ENCODE data around the gene FANCD2. TPM values are rescaled to one million over a fixed set of nuclear protein-coding genes. Genes with fewer than 3 reads are reported as not detected.
"Not testable (repeated sequence)": the region's sequence is repeated elsewhere in the genome, so short reads cannot be mapped to it uniquely, and the experiment has no call there.

The FANCD2 gene
- total and polyA plus RNA-seq, 4 donors = 1.9 to 5.4 (median 4.7) TPM; not detected in 1

- H3K4me3 ChIP-seq (ENCODE audit: low read length in 2 of 2); ATAC-seq (ENCODE audit: low FRiP score); DNase-seq; intact Hi-C loops (cut with DNase I); H3K27me3 ChIP-seq (ENCODE audit: control insufficient read depth in 1 of 2, insufficient read depth in 2 of 2, low read length in 1 of 2); H3K4me1 ChIP-seq (ENCODE audit: control insufficient read depth in 1 of 2, insufficient read depth in 2 of 2, low read length in 2 of 2); H3K9me3 ChIP-seq (ENCODE audit: control insufficient read depth, low read length); H3K27ac ChIP-seq (ENCODE audit: low read depth in 1 of 2, low read length in 2 of 2); H3K36me3 ChIP-seq (ENCODE audit: control insufficient read depth in 1 of 2, insufficient read depth in 2 of 2, low read length in 1 of 2): not testable (repeated sequence)
- WGBS, 2 donors = 91 to 93% methylated on average over 9 of the region's 9 CpGs
Measured at GRCh38 chr3:10135872-10136271, 109.6 kb downstream of the FANCD2 start.

DNA sequence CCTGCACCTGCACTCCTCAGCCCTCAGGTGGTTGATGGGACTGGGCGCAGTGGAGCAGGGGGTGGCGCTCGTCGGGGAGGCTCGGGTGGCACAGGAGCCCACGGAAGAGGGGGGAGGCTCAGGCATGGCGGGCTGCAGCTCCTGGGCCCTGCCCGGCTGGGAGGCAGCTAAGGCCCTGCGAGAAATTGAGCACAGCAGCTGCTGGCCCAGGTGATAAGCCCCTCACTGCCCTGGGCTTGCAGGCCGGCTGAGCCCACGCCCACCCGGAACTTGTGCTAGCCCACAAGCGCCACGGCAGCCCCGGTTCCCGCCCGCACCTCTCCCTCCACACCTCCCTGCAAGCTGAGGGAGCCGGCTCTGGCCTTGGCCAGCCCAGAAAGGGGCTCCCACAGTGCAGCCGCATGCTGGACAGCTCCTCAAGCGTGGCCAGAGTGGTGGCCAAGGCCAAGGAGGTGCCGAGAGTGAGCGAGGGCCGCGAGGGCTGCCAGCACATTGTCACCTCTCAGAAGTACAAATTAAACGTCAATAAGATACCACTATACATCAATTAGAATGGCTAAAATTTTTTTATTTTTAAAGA lies 110.3 kb downstream of the FANCD2 start:
- ATAC-seq (ENCODE audit: low FRiP score) = no peak
- Histone ChIP-seq H3K27ac (ENCODE audit: low read depth in 1 of 2, low read length in 2 of 2) (no peak overlapping the region), H3K9me3 (ENCODE audit: control insufficient read depth, low read length) (no peaks in the 10 kb centered on the region), H3K4me3 (ENCODE audit: low read length in 2 of 2) (no peak overlapping the region), H3K4me1 (ENCODE audit: control insufficient read depth in 1 of 2, insufficient read depth in 2 of 2, low read length in 2 of 2) (no peaks in the 10 kb centered on the region), H3K36me3 (ENCODE audit: control insufficient read depth in 1 of 2, insufficient read depth in 2 of 2, low read length in 1 of 2) (no peaks in the 10 kb centered on the region), H3K27me3 (ENCODE audit: control insufficient read depth in 1 of 2, insufficient read depth in 2 of 2, low read length in 1 of 2) (no peaks in the 10 kb centered on the region)
- 90 to 93% methylated on average over 25 of the region's 25 CpGs for WGBS, 2 donors
- DNase-seq = no peak
- intact Hi-C loops (cut with DNase I) = no loop called here

- Histone ChIP-seq H3K27ac (ENCODE audit: low read depth in 1 of 2, low read length in 2 of 2) (no peak overlapping the region), H3K4me3 (ENCODE audit: low read length in 2 of 2) (no peak overlapping the region), H3K4me1 (ENCODE audit: control insufficient read depth in 1 of 2, insufficient read depth in 2 of 2, low read length in 2 of 2) (no peaks in the 10 kb centered on the region), H3K36me3 (ENCODE audit: control insufficient read depth in 1 of 2, insufficient read depth in 2 of 2, low read length in 1 of 2) (no peaks in the 10 kb centered on the region), H3K27me3 (ENCODE audit: control insufficient read depth in 1 of 2, insufficient read depth in 2 of 2, low read length in 1 of 2) (no peaks in the 10 kb centered on the region), H3K9me3 (ENCODE audit: control insufficient read depth, low read length) (no peaks in the 10 kb centered on the region)
- WGBS, 2 donors = 85 to 89% methylated on average over 4 of the region's 4 CpGs
- intact Hi-C loops (cut with DNase I) = no loop called here
- DNase-seq (no peak), ATAC-seq (ENCODE audit: low FRiP score) (no peak)
Measured at GRCh38 chr3:10137178-10137577, 110.9 kb downstream of the FANCD2 start.

DNA sequence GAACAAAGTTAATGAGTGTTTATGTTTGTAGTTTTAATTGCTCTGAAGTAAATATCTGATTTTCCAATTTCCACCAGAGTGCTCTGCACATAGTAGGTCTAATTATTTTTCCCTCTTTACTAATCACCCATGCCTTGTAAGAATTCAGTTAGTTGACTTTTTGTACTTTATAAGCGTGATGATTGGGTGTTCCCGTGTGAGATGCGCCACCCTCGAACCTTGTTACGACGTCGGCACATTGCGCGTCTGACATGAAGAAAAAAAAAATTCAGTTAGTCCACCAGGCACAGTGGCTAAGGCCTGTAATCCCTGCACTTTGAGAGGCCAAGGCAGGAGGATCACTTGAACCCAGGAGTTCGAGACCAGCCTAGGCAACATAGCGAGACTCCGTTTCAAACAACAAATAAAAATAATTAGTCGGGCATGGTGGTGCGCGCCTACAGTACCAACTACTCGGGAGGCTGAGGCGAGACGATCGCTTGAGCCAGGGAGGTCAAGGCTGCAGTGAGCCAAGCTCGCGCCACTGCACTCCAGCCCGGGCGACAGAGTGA lies 114.8 kb downstream of the FANCD2 start:
- Histone ChIP-seq H3K4me3 (ENCODE audit: low read length in 2 of 2) (no peak overlapping the region), H3K36me3 (ENCODE audit: control insufficient read depth in 1 of 2, insufficient read depth in 2 of 2, low read length in 1 of 2) (no peaks in the 10 kb centered on the region), H3K4me1 (ENCODE audit: control insufficient read depth in 1 of 2, insufficient read depth in 2 of 2, low read length in 2 of 2) (no peaks in the 10 kb centered on the region), H3K27ac (ENCODE audit: low read depth in 1 of 2, low read length in 2 of 2) (no peak overlapping the region), H3K27me3 (ENCODE audit: control insufficient read depth in 1 of 2, insufficient read depth in 2 of 2, low read length in 1 of 2) (no peaks in the 10 kb centered on the region), H3K9me3 (ENCODE audit: control insufficient read depth, low read length) (no peaks in the 10 kb centered on the region)
- ATAC-seq (ENCODE audit: low FRiP score) (no peak), DNase-seq (peak in 1 of 2 donors; percentile 53)
- 85 to 86% methylated on average over 22 to 23 of the region's 23 CpGs for WGBS, 2 donors
- intact Hi-C loops (cut with DNase I) = loop anchor here in 1 of 2 donors (10.0 kb wide), 1 partner anchor 116 kb away; the partner anchor contains the start of gene FANCD2

- ATAC-seq (ENCODE audit: low FRiP score) (no peak), DNase-seq (no peak)
- intact Hi-C loops (cut with DNase I) = loop anchor here in 1 of 2 donors (2.0 to 10.0 kb wide), 2 partner anchors 22 to 118 kb away; partner anchors contain the start of genes FANCD2 and IRAK2
- no peaks in the 10 kb centered on the region for H3K36me3 ChIP-seq (ENCODE audit: control insufficient read depth in 1 of 2, insufficient read depth in 2 of 2, low read length in 1 of 2)
- H3K4me1 ChIP-seq (ENCODE audit: control insufficient read depth in 1 of 2, insufficient read depth in 2 of 2, low read length in 2 of 2) = no peaks in the 10 kb centered on the region
- no peaks in the 10 kb centered on the region for H3K27me3 ChIP-seq (ENCODE audit: control insufficient read depth in 1 of 2, insufficient read depth in 2 of 2, low read length in 1 of 2)
- H3K9me3 ChIP-seq (ENCODE audit: control insufficient read depth, low read length) = no peaks in the 10 kb centered on the region
- peak overlapping the region in 1 of 2 donors; percentile 3 for H3K4me3 ChIP-seq (ENCODE audit: low read length in 2 of 2)
- no peak overlapping the region for H3K27ac ChIP-seq (ENCODE audit: low read depth in 1 of 2, low read length in 2 of 2)
- 86% methylated on average over 29 of the region's 29 CpGs for WGBS, 2 donors
Measured at GRCh38 chr3:10142707-10143560, 116.7 kb downstream of the FANCD2 start.

DNA sequence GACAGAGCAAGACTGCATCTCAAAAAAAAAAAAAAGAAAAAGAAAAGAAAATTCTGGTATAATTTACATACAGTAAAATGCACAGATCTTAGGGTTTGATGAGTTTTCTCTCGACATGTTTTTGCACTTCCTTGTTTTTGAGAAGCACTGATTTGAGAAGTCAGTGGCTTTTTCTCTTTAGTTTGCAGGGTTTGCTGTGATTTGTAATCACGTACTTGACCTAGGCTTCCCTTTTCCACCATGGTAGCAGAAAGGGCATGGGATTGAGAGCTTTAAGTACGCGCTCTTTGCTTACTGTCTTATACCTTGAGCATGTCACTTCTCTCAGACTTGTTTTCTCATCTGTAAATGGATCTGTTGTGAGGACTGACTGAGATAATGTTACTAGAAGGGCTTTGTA lies 119.4 kb downstream of the FANCD2 start:
- no peak overlapping the region for H3K4me3 ChIP-seq (ENCODE audit: low read length in 2 of 2)
- intact Hi-C loops (cut with DNase I) = loop anchor here in 1 of 2 donors (10.0 kb wide), 1 partner anchor 121 kb away; the partner anchor contains the start of gene FANCD2
- H3K27ac ChIP-seq (ENCODE audit: low read depth in 1 of 2, low read length in 2 of 2) = no peak overlapping the region
- H3K27me3 ChIP-seq (ENCODE audit: control insufficient read depth in 1 of 2, insufficient read depth in 2 of 2, low read length in 1 of 2) = no peaks in the 10 kb centered on the region
- H3K9me3 ChIP-seq (ENCODE audit: control insufficient read depth, low read length) = peaks cover 2% of the 10 kb centered on the region
- DNase-seq (no peak), ATAC-seq (ENCODE audit: low FRiP score) (no peak)
- no peaks in the 10 kb centered on the region for H3K4me1 ChIP-seq (ENCODE audit: control insufficient read depth in 1 of 2, insufficient read depth in 2 of 2, low read length in 2 of 2)
- 91 to 93% methylated on average over 4 of the region's 4 CpGs for WGBS, 2 donors
- peaks cover 0 to 3% of the 10 kb centered on the region in 2 donors for H3K36me3 ChIP-seq (ENCODE audit: control insufficient read depth in 1 of 2, insufficient read depth in 2 of 2, low read length in 1 of 2)

- DNase-seq = peak in 1 of 2 donors; percentile 59
- Histone ChIP-seq H3K27ac (ENCODE audit: low read depth in 1 of 2, low read length in 2 of 2) (no peak overlapping the region), H3K4me3 (ENCODE audit: low read length in 2 of 2) (no peak overlapping the region), H3K9me3 (ENCODE audit: control insufficient read depth, low read length) (peaks cover 2% of the 10 kb centered on the region), H3K36me3 (ENCODE audit: control insufficient read depth in 1 of 2, insufficient read depth in 2 of 2, low read length in 1 of 2) (peaks cover 0 to 3% of the 10 kb centered on the region in 2 donors), H3K27me3 (ENCODE audit: control insufficient read depth in 1 of 2, insufficient read depth in 2 of 2, low read length in 1 of 2) (no peaks in the 10 kb centered on the region), H3K4me1 (ENCODE audit: control insufficient read depth in 1 of 2, insufficient read depth in 2 of 2, low read length in 2 of 2) (no peaks in the 10 kb centered on the region)
- intact Hi-C loops (cut with DNase I) = loop anchor here in 1 of 2 donors (10.0 kb wide), 1 partner anchor 124 kb away; the partner anchor contains the start of gene FANCD2
- ATAC-seq (ENCODE audit: low FRiP score) = no peak
- 92 to 93% methylated on average over 8 of the region's 8 CpGs for WGBS, 2 donors
Measured at GRCh38 chr3:10149226-10149625, 123.0 kb downstream of the FANCD2 start.

- Histone ChIP-seq H3K4me1 (ENCODE audit: control insufficient read depth in 1 of 2, insufficient read depth in 2 of 2, low read length in 2 of 2) (no peaks in the 10 kb centered on the region), H3K27me3 (ENCODE audit: control insufficient read depth in 1 of 2, insufficient read depth in 2 of 2, low read length in 1 of 2) (no peaks in the 10 kb centered on the region), H3K4me3 (ENCODE audit: low read length in 2 of 2) (no peak overlapping the region), H3K9me3 (ENCODE audit: control insufficient read depth, low read length) (peaks cover 2% of the 10 kb centered on the region), H3K36me3 (ENCODE audit: control insufficient read depth in 1 of 2, insufficient read depth in 2 of 2, low read length in 1 of 2) (peaks cover 0 to 3% of the 10 kb centered on the region in 2 donors), H3K27ac (ENCODE audit: low read depth in 1 of 2, low read length in 2 of 2) (no peak overlapping the region)
- 79 to 86% methylated on average over 6 of the region's 6 CpGs for WGBS, 2 donors
- no peak for ATAC-seq (ENCODE audit: low FRiP score)
- intact Hi-C loops (cut with DNase I) = no loop called here
- DNase-seq = no peak
Measured at GRCh38 chr3:10150987-10151386, 124.8 kb downstream of the FANCD2 start.

Data from aorta (tissue), 5 donors.